Measurements from ENCODE around the gene RPL29.
A peak's percentile ranks its signal among the peaks of the same experiment; 100 is the strongest.
"Not testable (repeated sequence)": the region's sequence is repeated elsewhere in the genome, so short reads cannot be mapped to it uniquely, and the experiment has no call there.

RPL29 gene

GRCh38 chr3:52036222-52036694 is 40.6 kb upstream of the RPL29 start:
- DNase-seq (ENCODE audit: insufficient read length) (no peak), FAIRE-seq (peak; percentile 62)
- TF ChIP-seq POLR2A (IDR thresholded peaks at IDR 0.05; ENCODE audit: low read depth, low read length) (no peak), POLR2AphosphoS5 (IDR thresholded peaks at IDR 0.05; ENCODE audit: low read depth, low read length) (no peak), TAF1 (IDR thresholded peaks at IDR 0.05; ENCODE audit: borderline replicate concordance, low read depth, low read length) (no peak)

GRCh38 chr3:52034651-52035050 is 39.0 kb upstream of the RPL29 start:
- TF ChIP-seq TAF1 (IDR thresholded peaks at IDR 0.05; ENCODE audit: borderline replicate concordance, low read depth, low read length), result no peak
- FAIRE-seq (no peak), DNase-seq (ENCODE audit: insufficient read length) (no peak)

GRCh38 chr3:52034212-52034611 is 38.5 kb upstream of the RPL29 start:
- DNase-seq (ENCODE audit: insufficient read length) (no peak), FAIRE-seq (no peak)
- no peak for TF ChIP-seq POLR2AphosphoS5 (IDR thresholded peaks at IDR 0.05; ENCODE audit: low read depth, low read length)
- no peak for TF ChIP-seq TAF1 (IDR thresholded peaks at IDR 0.05; ENCODE audit: borderline replicate concordance, low read depth, low read length)
- no peak for TF ChIP-seq POLR2A (IDR thresholded peaks at IDR 0.05; ENCODE audit: low read depth, low read length)

GRCh38 chr3:52033748-52034147 is 38.1 kb upstream of the RPL29 start:
- FAIRE-seq; DNase-seq (ENCODE audit: insufficient read length): not testable (repeated sequence)

GRCh38 chr3:52032702-52033408 is 37.2 kb upstream of the RPL29 start:
- no peak for DNase-seq (ENCODE audit: insufficient read length)
- TF ChIP-seq POLR2AphosphoS5 (IDR thresholded peaks at IDR 0.05; ENCODE audit: low read depth, low read length) (no peak), TAF1 (IDR thresholded peaks at IDR 0.05; ENCODE audit: borderline replicate concordance, low read depth, low read length) (no peak), POLR2A (IDR thresholded peaks at IDR 0.05; ENCODE audit: low read depth, low read length) (no peak)
- no peak for FAIRE-seq

- no peak for DNase-seq (ENCODE audit: insufficient read length)
- FAIRE-seq, result no peak
- TF ChIP-seq POLR2AphosphoS5 (IDR thresholded peaks at IDR 0.05; ENCODE audit: low read depth, low read length) (no peak), TAF1 (IDR thresholded peaks at IDR 0.05; ENCODE audit: borderline replicate concordance, low read depth, low read length) (no peak), POLR2A (IDR thresholded peaks at IDR 0.05; ENCODE audit: low read depth, low read length) (no peak)
Measured at GRCh38 chr3:52031896-52032295, 36.2 kb upstream of the RPL29 start.

- FAIRE-seq (no peak), DNase-seq (ENCODE audit: insufficient read length) (no peak)
- no peak for TF ChIP-seq POLR2A (IDR thresholded peaks at IDR 0.05; ENCODE audit: low read depth, low read length)
- no peak for TF ChIP-seq POLR2AphosphoS5 (IDR thresholded peaks at IDR 0.05; ENCODE audit: low read depth, low read length)
- no peak for TF ChIP-seq TAF1 (IDR thresholded peaks at IDR 0.05; ENCODE audit: borderline replicate concordance, low read depth, low read length)
Measured at GRCh38 chr3:52030714-52031310, 35.1 kb upstream of the RPL29 start.

- no peak for TF ChIP-seq POLR2AphosphoS5 (IDR thresholded peaks at IDR 0.05; ENCODE audit: low read depth, low read length)
- no peak for TF ChIP-seq POLR2A (IDR thresholded peaks at IDR 0.05; ENCODE audit: low read depth, low read length)
- TF ChIP-seq TAF1 (IDR thresholded peaks at IDR 0.05; ENCODE audit: borderline replicate concordance, low read depth, low read length), result no peak
- DNase-seq (ENCODE audit: insufficient read length), result no peak
- FAIRE-seq, result no peak
Measured at GRCh38 chr3:52029535-52029934, 33.8 kb upstream of the RPL29 start.

GRCh38 chr3:52029053-52029452 is 33.4 kb upstream of the RPL29 start:
- DNase-seq (ENCODE audit: insufficient read length) (no peak), FAIRE-seq (no peak)
- TF ChIP-seq TAF1 (IDR thresholded peaks at IDR 0.05; ENCODE audit: borderline replicate concordance, low read depth, low read length) (no peak), POLR2AphosphoS5 (IDR thresholded peaks at IDR 0.05; ENCODE audit: low read depth, low read length) (no peak), POLR2A (IDR thresholded peaks at IDR 0.05; ENCODE audit: low read depth, low read length) (no peak)

GRCh38 chr3:52028572-52028971 is 32.9 kb upstream of the RPL29 start:
- TF ChIP-seq POLR2AphosphoS5 (IDR thresholded peaks at IDR 0.05; ENCODE audit: low read depth, low read length) (no peak), TAF1 (IDR thresholded peaks at IDR 0.05; ENCODE audit: borderline replicate concordance, low read depth, low read length) (no peak), POLR2A (IDR thresholded peaks at IDR 0.05; ENCODE audit: low read depth, low read length) (no peak)
- DNase-seq (ENCODE audit: insufficient read length) (no peak), FAIRE-seq (no peak)

- FAIRE-seq (no peak), DNase-seq (ENCODE audit: insufficient read length) (no peak)
- no peak for TF ChIP-seq POLR2AphosphoS5 (IDR thresholded peaks at IDR 0.05; ENCODE audit: low read depth, low read length)
- TF ChIP-seq POLR2A (IDR thresholded peaks at IDR 0.05; ENCODE audit: low read depth, low read length), result no peak
- TF ChIP-seq TAF1 (IDR thresholded peaks at IDR 0.05; ENCODE audit: borderline replicate concordance, low read depth, low read length), result no peak
Measured at GRCh38 chr3:52026041-52026440, 30.3 kb upstream of the RPL29 start.

- FAIRE-seq, result peak; percentile 36
- DNase-seq (ENCODE audit: insufficient read length), result no peak
- TF ChIP-seq TAF1 (IDR thresholded peaks at IDR 0.05; ENCODE audit: borderline replicate concordance, low read depth, low read length) (no peak), POLR2AphosphoS5 (IDR thresholded peaks at IDR 0.05; ENCODE audit: low read depth, low read length) (no peak), POLR2A (IDR thresholded peaks at IDR 0.05; ENCODE audit: low read depth, low read length) (no peak)
Measured at GRCh38 chr3:52025453-52025852, 29.8 kb upstream of the RPL29 start.

Measured in GM12892 (cell line).